Small intestine (tissue), 7 donors: ENCODE data around the gene NHS. TPM values are rescaled to one million over a fixed set of nuclear protein-coding genes. Genes with fewer than 3 reads are reported as not detected.

ENCODE experiments used
- DNase-seq, 2 donors: peaks; one replicate each; pipeline versions ENCODE4 v3.0.0 to v3.0.0-alpha.2; 2013
- FAIRE-seq: peaks from 2 replicates; lab custom pipeline; 2012; peaks lifted over from hg19 to GRCh38; lab: Jason Lieb, UNC
- H3K27ac ChIP-seq, 3 donors: one replicate each; pipeline ENCODE4 v1.5.1; 2013; ENCODE audit warnings: low read length in 2 of 3, mild to moderate bottlenecking in 2 of 3, control low read depth in 1 of 3, inconsistent platforms in 1 of 3, low read depth in 1 of 3, moderate library complexity in 1 of 3
- H3K27me3 ChIP-seq, 3 donors: one replicate each; pipeline ENCODE4 v1.6.1; 2013; ENCODE audit warnings: low read length in 3 of 3, inconsistent platforms in 1 of 3; ENCODE audit not compliant: control insufficient read depth in 3 of 3, insufficient read depth in 3 of 3
- H3K36me3 ChIP-seq, 3 donors: one replicate each; pipeline ENCODE4 v1.6.1; 2013; ENCODE audit warnings: low read length in 3 of 3, inconsistent platforms in 1 of 3, low read depth in 1 of 3, mild to moderate bottlenecking in 1 of 3, moderate library complexity in 1 of 3; ENCODE audit not compliant: control insufficient read depth in 3 of 3, insufficient read depth in 2 of 3
- H3K4me1 ChIP-seq, 3 donors: one replicate each; pipeline ENCODE4 v1.6.1; 2013; ENCODE audit warnings: low read length in 2 of 3, inconsistent platforms in 1 of 3, low read depth in 1 of 3, mild to moderate bottlenecking in 1 of 3, moderate library complexity in 1 of 3; ENCODE audit not compliant: control insufficient read depth in 3 of 3, insufficient read depth in 2 of 3
- H3K4me3 ChIP-seq, 3 donors: one replicate each; pipeline ENCODE4 v1.5.1; 2013; ENCODE audit warnings: low read length in 3 of 3, control low read depth in 1 of 3, inconsistent platforms in 1 of 3, low read depth in 1 of 3, mild to moderate bottlenecking in 1 of 3, moderate library complexity in 1 of 3
- H3K9me3 ChIP-seq, 2 donors: one replicate each; pipeline ENCODE4 v1.6.1; 2013; ENCODE audit warnings: low read depth in 1 of 2, low read length in 1 of 2; ENCODE audit not compliant: control insufficient read depth in 2 of 2, insufficient read depth in 1 of 2
- WGBS, 3 donors: extraction: QIAGEN DNeasy Blood & Tissue Kit; methylation state at CpG; one replicate each; pipeline ENCODE4 v1.1.7; 2013; 5-methylcytosine and 5-hydroxymethylcytosine counted together
- polyA plus RNA-seq, 4 donors: library from polyadenylated mRNA; stranded (reverse) in 3 of 4; unstranded in 1 of 4; fragments of 200-250 nt in 3 of 4; fragments of 120-200 nt in 1 of 4; gene quantifications; one replicate each; pipeline versions ENCODE4 v1.2.1 to v1.2.3, GENCODE V29; 2013
- donor health status: healthy with polysubstance abuse.
- donor health status: control.
- donor health status: control.
- donor health status: Bipolar disorder and iron deficiency.
- donor health status: healthy.

NHS gene
- polyA plus RNA-seq, 4 donors, result under 0.01 to 5.8 (median 0.79) TPM

DNA sequence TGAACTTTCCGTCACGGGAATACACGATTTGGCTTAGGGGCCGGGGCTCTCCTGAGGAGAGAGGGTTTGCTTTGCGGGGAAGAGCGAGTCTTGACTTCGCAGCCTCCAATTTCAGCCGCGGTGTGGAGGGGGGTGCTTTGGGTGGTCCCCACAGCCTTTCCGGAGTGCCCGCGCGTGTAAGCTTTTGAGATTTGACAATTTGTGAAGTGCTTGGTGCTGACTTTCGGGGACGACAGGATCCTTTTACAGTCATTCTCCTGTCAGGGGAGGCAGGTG, 362.6 kb downstream of the NHS start:
- H3K27ac ChIP-seq, result peak overlapping the region; percentile 42 to 97 (median 97)
- H3K27me3 ChIP-seq, result no peaks in the 10 kb centered on the region
- H3K9me3 ChIP-seq, result no peaks in the 10 kb centered on the region
- WGBS, 3 donors, result 1 to 44% (median 16%) methylated on average over 15 of the region's 15 CpGs
- peak overlapping the region; percentile 37 to 77 (median 46) for H3K4me3 ChIP-seq
- no peak for DNase-seq
- H3K36me3 ChIP-seq, result no peaks in the 10 kb centered on the region
- no peak for FAIRE-seq
- peaks cover 0 to 7% (median 0%) of the 10 kb centered on the region in 3 donors for H3K4me1 ChIP-seq

GRCh38 chrX:17737986-17738713, 363.1 kb downstream of the NHS start:
- Histone ChIP-seq H3K4me3 (peak overlapping the region; percentile 37 to 77 (median 46)), H3K4me1 (peaks cover 0 to 7% (median 0%) of the 10 kb centered on the region in 3 donors), H3K27me3 (no peaks in the 10 kb centered on the region), H3K36me3 (no peaks in the 10 kb centered on the region), H3K9me3 (no peaks in the 10 kb centered on the region), H3K27ac (peak overlapping the region; percentile 42 to 97 (median 97))
- WGBS, 3 donors, result 0 to 40% (median 11%) methylated on average over 40 to 45 of the region's 45 CpGs
- DNase-seq (peak; percentile 27 to 55), FAIRE-seq (no peak)

- peak overlapping the region; percentile 42 to 97 (median 97) for H3K27ac ChIP-seq
- peak in 1 of 2 donors; percentile 2 for DNase-seq
- peaks cover 0 to 7% (median 0%) of the 10 kb centered on the region in 3 donors for H3K4me1 ChIP-seq
- H3K27me3 ChIP-seq, result no peaks in the 10 kb centered on the region
- 8 to 27% (median 14%) methylated on average over 6 of the region's 6 CpGs for WGBS, 3 donors
- H3K4me3 ChIP-seq, result peak overlapping the region in 2 of 3 donors; percentile 37 to 77
- FAIRE-seq, result peak; percentile 30
- H3K9me3 ChIP-seq, result no peaks in the 10 kb centered on the region
- H3K36me3 ChIP-seq, result no peaks in the 10 kb centered on the region
Observed at GRCh38 chrX:17738737-17739535, 363.9 kb downstream of the NHS start.

- FAIRE-seq (no peak), DNase-seq (no peak)
- no peak overlapping the region for H3K4me3 ChIP-seq
- no peaks in the 10 kb centered on the region for H3K9me3 ChIP-seq
- no peak overlapping the region for H3K27ac ChIP-seq
- no peaks in the 10 kb centered on the region for H3K27me3 ChIP-seq
- H3K36me3 ChIP-seq, result no peaks in the 10 kb centered on the region
- peaks cover 0 to 7% (median 0%) of the 10 kb centered on the region in 3 donors for H3K4me1 ChIP-seq
- WGBS, 3 donors, result 37 to 60% (median 48%) methylated on average over 11 of the region's 11 CpGs
Observed at GRCh38 chrX:17740137-17741122, 365.4 kb downstream of the NHS start.

DNA sequence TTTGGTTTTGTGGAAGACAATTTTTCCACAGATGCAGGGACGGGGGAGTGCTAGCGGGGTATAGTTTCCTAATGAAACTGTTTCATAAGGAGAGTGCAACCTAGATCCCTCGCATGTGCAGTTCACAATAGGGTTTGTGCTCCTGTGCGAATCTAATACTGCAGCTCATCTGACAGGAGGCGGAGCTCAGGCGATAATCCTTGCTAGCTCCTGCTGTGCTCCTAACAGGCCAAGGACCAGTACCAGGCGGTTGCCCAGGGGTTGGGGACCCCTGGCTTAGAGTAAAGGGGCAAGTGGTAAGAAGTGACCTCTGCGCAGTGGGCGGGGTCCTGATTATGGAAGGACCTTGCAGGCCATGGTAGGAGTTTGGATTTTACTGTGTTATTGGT, 366.1 kb downstream of the NHS start:
- DNase-seq (peak; percentile 2 to 42), FAIRE-seq (no peak)
- Histone ChIP-seq H3K36me3 (no peaks in the 10 kb centered on the region), H3K27ac (no peak overlapping the region), H3K9me3 (no peaks in the 10 kb centered on the region), H3K27me3 (no peaks in the 10 kb centered on the region), H3K4me3 (no peak overlapping the region), H3K4me1 (peaks cover 0 to 7% (median 0%) of the 10 kb centered on the region in 3 donors)
- WGBS, 3 donors, result 24 to 57% (median 44%) methylated on average over 9 of the region's 9 CpGs

- no peaks in the 10 kb centered on the region for H3K9me3 ChIP-seq
- H3K4me3 ChIP-seq, result no peak overlapping the region
- peak; percentile 23 for FAIRE-seq
- no peaks in the 10 kb centered on the region for H3K27me3 ChIP-seq
- peaks cover 0 to 2% (median 0%) of the 10 kb centered on the region in 3 donors for H3K4me1 ChIP-seq
- H3K27ac ChIP-seq, result no peak overlapping the region
- no peak for DNase-seq
- H3K36me3 ChIP-seq, result no peaks in the 10 kb centered on the region
- WGBS, 3 donors, result 5 to 32% (median 24%) methylated on average over 2 of the region's 2 CpGs
Observed at GRCh38 chrX:17743913-17744312, 368.9 kb downstream of the NHS start.

GRCh38 chrX:17744896-17745523, 370.0 kb downstream of the NHS start:
- Histone ChIP-seq H3K27me3 (no peaks in the 10 kb centered on the region), H3K27ac (no peak overlapping the region), H3K9me3 (no peaks in the 10 kb centered on the region), H3K4me3 (no peak overlapping the region), H3K4me1 (peaks cover 0 to 2% (median 0%) of the 10 kb centered on the region in 3 donors), H3K36me3 (peaks cover 0 to 2% (median 0%) of the 10 kb centered on the region in 3 donors)
- DNase-seq (peak; percentile 9 to 59), FAIRE-seq (peak; percentile 89)
- 21 to 53% (median 34%) methylated on average over 2 of the region's 2 CpGs for WGBS, 3 donors
